ENCODE results near the gene CADM3.

The CADM3 gene

GRCh38 chr1:159203610-159204009 is 32.2 kb downstream of the CADM3 start:
- Histone ChIP-seq H4K8ac (ENCODE audit: low read depth, low read length) (no peak overlapping the region), H3K18ac (ENCODE audit: low read length) (no peak overlapping the region)
- WGBS (ENCODE audit: extremely low coverage, insufficient coverage, insufficient read length), result no CpG with 5 or more reads among the region's 6 CpGs

GRCh38 chr1:159204161-159205141 is 33.0 kb downstream of the CADM3 start, which contains the start of gene ACKR1:
ACKR1 (plus strand) TSS chr1:159204875; CDS start chr1:159204960, 85 bp downstream.
- Histone ChIP-seq H2BK120ac (ENCODE audit: insufficient read depth, low read length, poor library complexity) (no peak within 1 kb of the TSS), H3K4me1 (ENCODE audit: control insufficient read depth in 1 of 2, insufficient read depth in 2 of 2, low read length in 2 of 2) (no peaks in the 10 kb centered on the region), H4K8ac (ENCODE audit: low read depth, low read length) (no peak within 1 kb of the TSS), H3K79me1 (ENCODE audit: low read length) (no peaks in the 10 kb centered on the region), H3K9ac (ENCODE audit: low read length) (no peak within 1 kb of the TSS), H3K79me2 (ENCODE audit: control insufficient read depth, insufficient read depth, low read length, poor library complexity) (no peaks in the 10 kb centered on the region), H3K23ac (ENCODE audit: low read length) (no peak within 1 kb of the TSS), H3K4ac (ENCODE audit: low read depth, low read length) (no peak within 1 kb of the TSS), H3K9me3 (ENCODE audit: insufficient read depth, low read depth, low read length) (peaks cover 1% of the 10 kb centered on the region), H3K14ac (ENCODE audit: low read length) (no peak within 1 kb of the TSS), H3K27ac (ENCODE audit: low read depth, low read length) (no peak within 1 kb of the TSS), H2BK5ac (ENCODE audit: low read depth, low read length, poor library complexity) (no peak within 1 kb of the TSS), H3K27me3 (ENCODE audit: insufficient read depth, low read length) (no peaks in the 10 kb centered on the region), H3K4me2 (ENCODE audit: low read length) (no peak within 1 kb of the TSS), H2BK12ac (ENCODE audit: low read length) (no peak within 1 kb of the TSS), H3K36me3 (ENCODE audit: control insufficient read depth in 1 of 2, insufficient read depth in 2 of 2, low read length in 2 of 2) (no peaks in the 10 kb centered on the region), H3K4me3 (ENCODE audit: low read depth, low read length) (no peak within 1 kb of the TSS), H4K12ac (ENCODE audit: low read depth, low read length) (no peak within 1 kb of the TSS), H3K18ac (ENCODE audit: low read length) (no peak within 1 kb of the TSS), H2AFZ (ENCODE audit: insufficient read depth, low read length, poor library complexity) (no peak within 1 kb of the TSS), H2AK5ac (ENCODE audit: low read length) (no peak within 1 kb of the TSS), H4K91ac (ENCODE audit: low read depth, low read length) (no peak within 1 kb of the TSS)
- WGBS (ENCODE audit: extremely low coverage, insufficient coverage, insufficient read length), result no CpG with 5 or more reads among the region's 13 CpGs
- no peak for DNase-seq

More at GRCh38 chr1:159203610-159204009, 32.2 kb downstream of the CADM3 start:
- Histone ChIP-seq H3K9ac (ENCODE audit: low read length) (no peak overlapping the region), H4K12ac (ENCODE audit: low read depth, low read length) (no peak overlapping the region), H3K79me1 (ENCODE audit: low read length) (no peaks in the 10 kb centered on the region), H2BK120ac (ENCODE audit: insufficient read depth, low read length, poor library complexity) (no peak overlapping the region), H3K14ac (ENCODE audit: low read length) (no peak overlapping the region), H3K9me3 (ENCODE audit: insufficient read depth, low read depth, low read length) (peaks cover 1% of the 10 kb centered on the region), H3K36me3 (ENCODE audit: control insufficient read depth in 1 of 2, insufficient read depth in 2 of 2, low read length in 2 of 2) (no peaks in the 10 kb centered on the region), H2BK5ac (ENCODE audit: low read depth, low read length, poor library complexity) (no peak overlapping the region), H3K79me2 (ENCODE audit: control insufficient read depth, insufficient read depth, low read length, poor library complexity) (no peaks in the 10 kb centered on the region), H3K4me1 (ENCODE audit: control insufficient read depth in 1 of 2, insufficient read depth in 2 of 2, low read length in 2 of 2) (no peaks in the 10 kb centered on the region), H3K4ac (ENCODE audit: low read depth, low read length) (no peak overlapping the region), H4K91ac (ENCODE audit: low read depth, low read length) (no peak overlapping the region), H2AK5ac (ENCODE audit: low read length) (no peak overlapping the region), H3K4me2 (ENCODE audit: low read length) (no peak overlapping the region), H3K4me3 (ENCODE audit: low read depth, low read length) (no peak overlapping the region), H2AFZ (ENCODE audit: insufficient read depth, low read length, poor library complexity) (no peak overlapping the region), H3K23ac (ENCODE audit: low read length) (no peak overlapping the region), H3K27me3 (ENCODE audit: insufficient read depth, low read length) (no peaks in the 10 kb centered on the region), H3K27ac (ENCODE audit: low read depth, low read length) (no peak overlapping the region), H2BK12ac (ENCODE audit: low read length) (no peak overlapping the region)
- DNase-seq, result no peak

GRCh38 chr1:159205225-159205624 is 33.8 kb downstream of the CADM3 start:
- Histone ChIP-seq H3K4me1 (ENCODE audit: control insufficient read depth in 1 of 2, insufficient read depth in 2 of 2, low read length in 2 of 2) (no peaks in the 10 kb centered on the region), H3K4ac (ENCODE audit: low read depth, low read length) (no peak overlapping the region), H2BK12ac (ENCODE audit: low read length) (no peak overlapping the region), H3K27me3 (ENCODE audit: insufficient read depth, low read length) (no peaks in the 10 kb centered on the region), H4K91ac (ENCODE audit: low read depth, low read length) (no peak overlapping the region), H3K4me3 (ENCODE audit: low read depth, low read length) (no peak overlapping the region), H3K9ac (ENCODE audit: low read length) (no peak overlapping the region), H2BK5ac (ENCODE audit: low read depth, low read length, poor library complexity) (no peak overlapping the region), H3K4me2 (ENCODE audit: low read length) (no peak overlapping the region), H3K23ac (ENCODE audit: low read length) (no peak overlapping the region), H2BK120ac (ENCODE audit: insufficient read depth, low read length, poor library complexity) (no peak overlapping the region), H3K9me3 (ENCODE audit: insufficient read depth, low read depth, low read length) (peaks cover 1% of the 10 kb centered on the region), H3K18ac (ENCODE audit: low read length) (no peak overlapping the region), H3K27ac (ENCODE audit: low read depth, low read length) (no peak overlapping the region), H4K12ac (ENCODE audit: low read depth, low read length) (no peak overlapping the region), H3K79me2 (ENCODE audit: control insufficient read depth, insufficient read depth, low read length, poor library complexity) (no peaks in the 10 kb centered on the region), H2AFZ (ENCODE audit: insufficient read depth, low read length, poor library complexity) (no peak overlapping the region), H3K79me1 (ENCODE audit: low read length) (no peaks in the 10 kb centered on the region), H3K36me3 (ENCODE audit: control insufficient read depth in 1 of 2, insufficient read depth in 2 of 2, low read length in 2 of 2) (no peaks in the 10 kb centered on the region), H4K8ac (ENCODE audit: low read depth, low read length) (no peak overlapping the region), H2AK5ac (ENCODE audit: low read length) (no peak overlapping the region), H3K14ac (ENCODE audit: low read length) (no peak overlapping the region)
- DNase-seq, result no peak
- WGBS (ENCODE audit: extremely low coverage, insufficient coverage, insufficient read length), result no CpG with 5 or more reads among the region's 6 CpGs

GRCh38 chr1:159206110-159206509 is 34.7 kb downstream of the CADM3 start:
- H2BK5ac ChIP-seq (ENCODE audit: low read depth, low read length, poor library complexity), result no peak overlapping the region
- no peak overlapping the region for H2BK120ac ChIP-seq (ENCODE audit: insufficient read depth, low read length, poor library complexity)
- no peaks in the 10 kb centered on the region for H3K79me1 ChIP-seq (ENCODE audit: low read length)
- no peak overlapping the region for H3K9ac ChIP-seq (ENCODE audit: low read length)
- H3K18ac ChIP-seq (ENCODE audit: low read length), result no peak overlapping the region
- no peak overlapping the region for H3K14ac ChIP-seq (ENCODE audit: low read length)
- no peak overlapping the region for H4K8ac ChIP-seq (ENCODE audit: low read depth, low read length)
- DNase-seq, result no peak
- peaks cover 1% of the 10 kb centered on the region for H3K9me3 ChIP-seq (ENCODE audit: insufficient read depth, low read depth, low read length)
- no peak overlapping the region for H4K91ac ChIP-seq (ENCODE audit: low read depth, low read length)
- H2BK12ac ChIP-seq (ENCODE audit: low read length), result no peak overlapping the region
- H3K4me1 ChIP-seq (ENCODE audit: control insufficient read depth in 1 of 2, insufficient read depth in 2 of 2, low read length in 2 of 2), result no peaks in the 10 kb centered on the region
- H3K36me3 ChIP-seq (ENCODE audit: control insufficient read depth in 1 of 2, insufficient read depth in 2 of 2, low read length in 2 of 2), result no peaks in the 10 kb centered on the region
- no peaks in the 10 kb centered on the region for H3K27me3 ChIP-seq (ENCODE audit: insufficient read depth, low read length)
- no peak overlapping the region for H3K4ac ChIP-seq (ENCODE audit: low read depth, low read length)
- no peak overlapping the region for H3K27ac ChIP-seq (ENCODE audit: low read depth, low read length)
- H3K4me3 ChIP-seq (ENCODE audit: low read depth, low read length), result no peak overlapping the region
- H3K79me2 ChIP-seq (ENCODE audit: control insufficient read depth, insufficient read depth, low read length, poor library complexity), result no peaks in the 10 kb centered on the region
- no peak overlapping the region for H4K12ac ChIP-seq (ENCODE audit: low read depth, low read length)
- no peak overlapping the region for H2AK5ac ChIP-seq (ENCODE audit: low read length)
- no peak overlapping the region for H3K23ac ChIP-seq (ENCODE audit: low read length)
- WGBS (ENCODE audit: extremely low coverage, insufficient coverage, insufficient read length), result no CpG with 5 or more reads among the region's 4 CpGs
- H3K4me2 ChIP-seq (ENCODE audit: low read length), result no peak overlapping the region
- H2AFZ ChIP-seq (ENCODE audit: insufficient read depth, low read length, poor library complexity), result no peak overlapping the region

Measured in trophoblast cell (in vitro differentiated cells and primary cell).